ENCODE results near the gene TEC.

DNA sequence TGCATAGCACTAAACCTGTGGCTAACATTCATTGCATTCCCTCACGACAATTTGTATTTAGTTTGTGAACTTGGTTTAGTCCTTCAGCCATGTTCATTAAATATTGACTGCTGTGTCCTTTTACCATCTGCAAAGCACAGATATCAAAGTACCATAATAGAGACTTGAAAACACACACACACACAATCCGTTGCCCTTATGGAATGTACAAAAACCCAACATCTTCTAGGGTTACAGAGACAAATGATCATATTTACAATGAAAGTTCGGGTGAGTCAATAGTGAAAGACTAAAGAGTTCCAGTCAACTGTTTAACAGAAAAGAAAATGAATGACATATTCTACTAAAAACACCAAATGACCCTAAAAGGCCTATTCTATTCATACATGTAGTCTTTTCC is 84.8 kb downstream of the TEC start:
- TF ChIP-seq, protein P1, sequence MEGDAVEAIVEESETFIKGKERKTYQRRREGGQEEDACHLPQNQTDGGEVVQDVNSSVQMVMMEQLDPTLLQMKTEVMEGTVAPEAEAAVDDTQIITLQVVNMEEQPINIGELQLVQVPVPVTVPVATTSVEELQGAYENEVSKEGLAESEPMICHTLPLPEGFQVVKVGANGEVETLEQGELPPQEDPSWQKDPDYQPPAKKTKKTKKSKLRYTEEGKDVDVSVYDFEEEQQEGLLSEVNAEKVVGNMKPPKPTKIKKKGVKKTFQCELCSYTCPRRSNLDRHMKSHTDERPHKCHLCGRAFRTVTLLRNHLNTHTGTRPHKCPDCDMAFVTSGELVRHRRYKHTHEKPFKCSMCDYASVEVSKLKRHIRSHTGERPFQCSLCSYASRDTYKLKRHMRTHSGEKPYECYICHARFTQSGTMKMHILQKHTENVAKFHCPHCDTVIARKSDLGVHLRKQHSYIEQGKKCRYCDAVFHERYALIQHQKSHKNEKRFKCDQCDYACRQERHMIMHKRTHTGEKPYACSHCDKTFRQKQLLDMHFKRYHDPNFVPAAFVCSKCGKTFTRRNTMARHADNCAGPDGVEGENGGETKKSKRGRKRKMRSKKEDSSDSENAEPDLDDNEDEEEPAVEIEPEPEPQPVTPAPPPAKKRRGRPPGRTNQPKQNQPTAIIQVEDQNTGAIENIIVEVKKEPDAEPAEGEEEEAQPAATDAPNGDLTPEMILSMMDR (IDR thresholded peaks at IDR 0.05): no peak
- no peak for TF ChIP-seq POLR2A (IDR thresholded peaks at IDR 0.05)
